GM12878 (cell line): ENCODE measurements around the gene SLAMF1. TPM values are rescaled to one million over a fixed set of nuclear protein-coding genes. Genes with fewer than 3 reads are reported as not detected.

Source experiments
- ATAC-seq: fragments of 200-7000 bp; cut with Tn5 transposase; 3 replicates; pipeline ENCODE4 v1.9.1; 2020; ENCODE audit warnings: mild to moderate bottlenecking, moderate library complexity
- BruUV-seq: library from RNA; stranded (reverse); fragments of 400-500 nt; replicated peaks from 2 replicates; lab custom pipeline; 2021; lab: Mats Ljungman, UMichigan
- CTCF ChIA-PET: fragments of 300-600 bp; sonication (Branson Sonifier 250); formaldehyde crosslinking; extraction: SDS; loops from one replicate; lab custom pipeline; 2021; ENCODE audit warnings: inconsistent platforms; lab: Yijun Ruan, JAX
- POLR2A ChIA-PET: fragments of 350-600 bp; formaldehyde crosslinking; extraction: SDS; loops from one replicate; lab custom pipeline; 2021; ENCODE audit warnings: inconsistent platforms; lab: Charles Lee
- RAD21 ChIA-PET: fragments of 300-600 bp; sonication (Branson Sonifier 250); formaldehyde crosslinking; loops from one replicate; lab custom pipeline; 2023; ENCODE audit warnings: antibody characterized with exemption; ENCODE audit not compliant: unreplicated experiment; lab: Charles Lee
- SMC1A ChIA-PET: fragments of 300-600 bp; sonication (Branson Sonifier 250); formaldehyde crosslinking; loops from one replicate; lab custom pipeline; 2023; ENCODE audit not compliant: unreplicated experiment, uncharacterized antibody; lab: Charles Lee
- DNase-seq: peaks from one replicate; pipeline ENCODE4 v3.0.0-alpha.2; 2011; ENCODE audit warnings: low read depth, low spot score
- FAIRE-seq: peaks from 3 replicates; lab custom pipeline; 2011; peaks lifted over from hg19 to GRCh38; lab: Jason Lieb, UNC
- H2AFZ ChIP-seq: 2 replicates; pipeline ENCODE4 v1.6.0; 2011; ENCODE audit warnings: low read depth, low read length, control low read depth; ENCODE audit not compliant: control insufficient read depth
- H3K27ac ChIP-seq: 2 replicates; pipeline ENCODE4 v1.5.1; 2011; ENCODE audit warnings: control low read depth; ENCODE audit not compliant: control insufficient read depth, insufficient read depth
- H3K27me3 ChIP-seq, 2 experiments: replicated peaks in 1 of 2; 2 replicates each; pipeline versions ENCODE4 v1.6.0 to v1.6.1; 2011; ENCODE audit warnings: low read length in 1 of 2; ENCODE audit not compliant: control insufficient read depth in 2 of 2, insufficient read depth in 2 of 2
- H3K36me3 ChIP-seq, 2 experiments: 2 replicates each; pipeline ENCODE4 v1.5.1; 2011; ENCODE audit warnings: low read length in 1 of 2; ENCODE audit not compliant: control insufficient read depth in 2 of 2, insufficient read depth in 2 of 2
- H3K4me1 ChIP-seq: 2 replicates; pipeline ENCODE4 v1.6.1; 2011; ENCODE audit warnings: mild to moderate bottlenecking, low read length, moderate library complexity, mixed read lengths; ENCODE audit not compliant: control insufficient read depth, insufficient read depth
- H3K4me2 ChIP-seq: 2 replicates; pipeline ENCODE4 v1.6.0; 2011; ENCODE audit warnings: control low read depth; ENCODE audit not compliant: control insufficient read depth, insufficient read depth
- H3K4me3 ChIP-seq: fragments of 200-600 bp; sonication (generic); 2 replicates; pipeline ENCODE4 v1.5.1; 2016
- H3K79me2 ChIP-seq: 2 replicates; pipeline ENCODE4 v1.6.0; 2011; ENCODE audit warnings: low read length; ENCODE audit not compliant: control insufficient read depth, insufficient read depth
- H3K9ac ChIP-seq: 2 replicates; pipeline ENCODE4 v1.8.0; 2011; ENCODE audit warnings: low read length, control low read depth, mixed read lengths; ENCODE audit not compliant: control insufficient read depth, insufficient read depth
- H3K9me3 ChIP-seq: replicated peaks from 3 replicates; pipeline ENCODE4 v1.5.1; 2011; ENCODE audit warnings: mild to moderate bottlenecking, low read length; ENCODE audit not compliant: control insufficient read depth, insufficient read depth
- H4K20me1 ChIP-seq: 2 replicates; pipeline ENCODE4 v1.6.0; 2011; ENCODE audit not compliant: control insufficient read depth, insufficient read depth
- BCL3 ChIP-seq: IDR thresholded peaks from 2 replicates; pipeline ENCODE4 v1.6.1; 2011; ENCODE audit warnings: borderline replicate concordance, low read depth, mild to moderate bottlenecking, moderate library complexity, low read length; ENCODE audit not compliant: insufficient read depth, poor library complexity, severe bottlenecking
- CBX5 ChIP-seq: sonication (generic); IDR thresholded peaks from 2 replicates; pipeline ENCODE4 v1.6.1; 2016; ENCODE audit warnings: low read depth, moderate library complexity, mild to moderate bottlenecking, inconsistent platforms
- EED ChIP-seq: sonication (generic); IDR thresholded peaks from 2 replicates; pipeline ENCODE4 v1.6.1; 2016; ENCODE audit warnings: antibody characterized with exemption, low read depth
- FOXM1 ChIP-seq: IDR thresholded peaks from 2 replicates; pipeline ENCODE4 v1.6.1; 2012; ENCODE audit warnings: low read depth, mild to moderate bottlenecking, inconsistent platforms, low read length, moderate library complexity
- HDAC6 ChIP-seq: fragments of 200-600 bp; sonication (generic); IDR thresholded peaks from one replicate; pipeline ENCODE4 v1.8.0; 2017; ENCODE audit warnings: antibody characterized with exemption; ENCODE audit not compliant: unreplicated experiment
- IKZF1 ChIP-seq: fragments of 450-650 bp; conservative IDR thresholded peaks from 2 replicates; pipeline ENCODE4 v1.6.1; 2017; ENCODE audit warnings: antibody characterized with exemption, mild to moderate bottlenecking
- MTA3 ChIP-seq: IDR thresholded peaks from 2 replicates; pipeline ENCODE4 v1.6.1; 2012; ENCODE audit warnings: low read length, inconsistent platforms, borderline replicate concordance
- NFIC ChIP-seq: IDR thresholded peaks from 2 replicates; pipeline ENCODE4 v1.6.1; 2012; ENCODE audit warnings: low read depth, mild to moderate bottlenecking, inconsistent platforms, low read length, moderate library complexity
- RUNX3 ChIP-seq: IDR thresholded peaks from 2 replicates; pipeline ENCODE4 v1.6.1; 2012; ENCODE audit warnings: low read length, inconsistent platforms
- SIX5 ChIP-seq: IDR thresholded peaks from 2 replicates; pipeline ENCODE4 v1.6.1; 2011; ENCODE audit warnings: mild to moderate bottlenecking, low read depth, low read length, moderate library complexity; ENCODE audit not compliant: severe bottlenecking
- SMC3 ChIP-seq: IDR thresholded peaks from 2 replicates; pipeline ENCODE4 v1.6.1; 2011; ENCODE audit warnings: low read length, improper control_type of control experiment, borderline replicate concordance
- WGBS: methylation state at CpG from one replicate; pipeline ENCODE4 v1.1.6; 2016; ENCODE audit warnings: low lambda C conversion rate; ENCODE audit not compliant: insufficient replicate concordance, insufficient coverage; ENCODE audit errors: missing lambda C conversion rate; 5-methylcytosine and 5-hydroxymethylcytosine counted together
- in situ Hi-C: fragments of 300-500 bp; cut with MboI; formaldehyde crosslinking; loops from 9 replicates; pipeline ENCODE4 v1.14.3; 2018; ENCODE audit warnings: mixed read lengths
- intact Hi-C: fragments of 100-400 bp; cut with micrococcal nuclease; formaldehyde crosslinking; loops from one replicate; pipeline ENCODE4 v1.14.2; 2022; ENCODE audit not compliant: unreplicated experiment
- polyA plus RNA-seq, 11 experiments: library from polyadenylated mRNA; depleted of rRNA in 4 of 11; unstranded in 6 of 11; stranded (reverse) in 5 of 11; fragments of >200 nt; fragmentation: Nextera tagmentation in 4 of 11; fragmentation: Illumina TruSeq in 1 of 11; extraction: Ambion mirVana in 4 of 11; extraction: Trizol in 1 of 11; gene quantifications; 1 replicate in 1 of 11; 2 replicates in 10 of 11; pipeline versions ENCODE4 v1.2.1 to v1.2.3, GENCODE V29; 2011 to 2016; ENCODE audit warnings: inconsistent platforms in 2 of 11, missing spikeins in 2 of 11, low read depth in 1 of 11
- total RNA-seq, 4 experiments: library from RNA; depleted of rRNA in 3 of 4; stranded (reverse); fragments of >200 nt in 3 of 4; fragmentation: Illumina TruSeq in 1 of 4; extraction: Trizol in 1 of 4; gene quantifications; 2 replicates each; pipeline versions ENCODE4 v1.2.1 to v1.2.3, GENCODE V29; 2013 to 2021

SLAMF1 gene
- total and polyA plus RNA-seq, 10 of the 15 experiments (the other 5 are each of a cell fraction or from before 2014, with no cell fraction given) = 87.3 to 260 (median 131) TPM

DNA sequence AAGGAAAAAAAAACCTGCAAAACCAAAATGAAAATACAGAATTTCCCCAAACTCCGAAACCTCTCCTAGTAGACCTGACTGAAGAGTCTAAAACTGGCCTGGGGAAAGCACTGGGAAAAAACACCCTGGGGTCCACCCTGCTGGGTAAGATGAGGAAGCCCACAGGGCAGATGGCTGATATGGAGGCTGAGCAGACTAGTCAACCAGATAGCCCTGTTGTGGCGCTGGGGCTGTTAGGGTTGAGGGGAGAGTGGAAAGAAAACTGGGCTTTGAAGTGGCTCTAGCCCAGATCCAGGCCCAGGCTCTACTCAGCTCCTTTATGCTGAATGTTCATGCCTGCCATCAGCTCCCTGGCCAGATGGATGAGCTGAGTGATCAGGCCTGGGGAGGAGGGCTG is 6.8 kb upstream of the SLAMF1 start:
- no peaks in the 10 kb centered on the region; the same call in 2 of the 3 replicates for H3K9me3 ChIP-seq
- no peak for DNase-seq
- in situ Hi-C loops (no loop called here), intact Hi-C loops (no loop called here)
- POLR2A ChIA-PET = interaction anchor here (0.6 to 9.0 kb wide), 5 partner anchors 8 to 20 kb away, joined by 3 to 61 read pairs (median 3); no protein-coding TSS in a partner anchor
- H3K36me3 ChIP-seq = no peaks in the 10 kb centered on the region
- peaks cover 56% of the 10 kb centered on the region for H3K79me2 ChIP-seq
- H3K4me1 ChIP-seq = peaks cover 66% of the 10 kb centered on the region
- no TSS peak for BruUV-seq
- peak; percentile 71 for ATAC-seq
- CTCF ChIA-PET = interaction anchor here (0.8 kb wide), 1 partner anchor 19 kb away, joined by 3 read pairs; no protein-coding TSS in a partner anchor
- RAD21 ChIA-PET = interaction anchor here (0.7 to 1.9 kb wide), 4 partner anchors 11 to 21 kb away, joined by 3 to 5 read pairs (median 4); no protein-coding TSS in a partner anchor
- TF ChIP-seq SMC3 = 0 out of 2 replicates have a peak, but pooled peaks have one; percentile 12
- TF ChIP-seq CBX5 = no peak
- TF ChIP-seq FOXM1 = peak; percentile 12; the same call in 1 of the 2 replicates
- peak; percentile 60; the same call in 1 of the 2 replicates for TF ChIP-seq NFIC
- peak; percentile 77; the same call in 1 of the 2 replicates for TF ChIP-seq EED
- peak; percentile 54 for TF ChIP-seq BCL3
- no peak for TF ChIP-seq SIX5
- TF ChIP-seq MTA3 = 0 out of 2 replicates have a peak, but pooled peaks have one; percentile 12
- TF ChIP-seq RUNX3 = peak; percentile 25
- no peak for TF ChIP-seq HDAC6
- TF ChIP-seq IKZF1 = 0 out of 2 replicates have a peak, but pooled peaks have one; percentile 9
- 25% methylated on average over 2 of the region's 2 CpGs for WGBS
- no peaks in the 10 kb centered on the region for H4K20me1 ChIP-seq
- no peak for FAIRE-seq
- H2AFZ ChIP-seq = no peak overlapping the region
- H3K9ac ChIP-seq = peak overlapping the region; percentile 39
- H3K4me3 ChIP-seq = peak overlapping the region; percentile 37; the same call in 1 of the 2 replicates
- H3K27me3 ChIP-seq = no peaks in the 10 kb centered on the region
- SMC1A ChIA-PET = interaction anchor here (1.1 to 12.3 kb wide), 2 partner anchors 9 to 20 kb away, joined by 4 to 187 read pairs; no protein-coding TSS in a partner anchor
- peak overlapping the region; percentile 75 for H3K27ac ChIP-seq
- peak overlapping the region; percentile 83 for H3K4me2 ChIP-seq
